ENCODE results near the gene SOWAHA.
A peak's percentile ranks its signal among the peaks of the same experiment; 100 is the strongest.
"Not testable (repeated sequence)": the region's sequence is repeated elsewhere in the genome, so short reads cannot be mapped to it uniquely, and the experiment has no call there.

Gene SOWAHA

DNA sequence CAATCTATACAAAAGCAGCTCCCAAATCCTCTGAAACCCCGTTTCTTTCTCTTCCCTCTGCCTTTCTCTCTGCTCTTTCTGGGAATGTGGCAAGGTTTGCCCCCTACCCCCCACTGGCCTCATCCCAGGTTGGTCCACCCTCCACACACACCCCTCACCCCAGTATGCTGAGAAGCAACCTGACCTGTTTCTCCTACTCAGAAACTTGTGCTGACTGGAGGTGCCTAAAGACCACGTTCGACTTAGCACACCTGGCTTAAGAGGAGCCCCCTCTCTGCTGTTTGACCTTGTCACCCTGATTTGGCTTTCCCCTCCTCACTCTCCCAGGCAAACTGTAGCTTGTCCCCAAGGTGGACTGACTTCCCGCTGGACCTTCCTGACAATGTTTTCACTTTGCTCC is 35.0 kb upstream of the SOWAHA start:
- DNase-seq = no peak

DNA sequence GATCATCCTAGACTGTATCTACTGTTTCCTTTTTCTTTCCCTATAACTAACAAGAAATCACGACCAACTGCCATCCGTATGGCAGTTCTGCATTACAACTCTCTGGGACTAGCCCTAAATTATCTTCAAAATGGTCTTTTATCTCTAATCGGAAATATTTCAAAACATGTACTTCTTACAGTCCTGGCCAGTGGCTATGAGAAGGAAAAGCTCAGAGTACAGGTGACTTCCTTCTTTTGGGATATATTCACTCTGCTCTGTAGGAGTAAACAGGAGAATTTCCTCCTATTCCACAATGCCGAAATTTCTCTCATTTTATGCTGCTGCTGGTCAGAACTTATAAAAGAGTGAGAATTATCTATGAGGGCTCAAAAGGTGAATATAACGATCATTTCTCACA is 34.2 kb upstream of the SOWAHA start:
- no peak for DNase-seq

- DNase-seq = no peak
Measured at GRCh38 chr5:132779961-132780360, 33.1 kb upstream of the SOWAHA start.

GRCh38 chr5:132780577-132780976 is 32.5 kb upstream of the SOWAHA start:
- no peak for DNase-seq

GRCh38 chr5:132781029-132781428 is 32.1 kb upstream of the SOWAHA start:
- DNase-seq = no peak

DNA sequence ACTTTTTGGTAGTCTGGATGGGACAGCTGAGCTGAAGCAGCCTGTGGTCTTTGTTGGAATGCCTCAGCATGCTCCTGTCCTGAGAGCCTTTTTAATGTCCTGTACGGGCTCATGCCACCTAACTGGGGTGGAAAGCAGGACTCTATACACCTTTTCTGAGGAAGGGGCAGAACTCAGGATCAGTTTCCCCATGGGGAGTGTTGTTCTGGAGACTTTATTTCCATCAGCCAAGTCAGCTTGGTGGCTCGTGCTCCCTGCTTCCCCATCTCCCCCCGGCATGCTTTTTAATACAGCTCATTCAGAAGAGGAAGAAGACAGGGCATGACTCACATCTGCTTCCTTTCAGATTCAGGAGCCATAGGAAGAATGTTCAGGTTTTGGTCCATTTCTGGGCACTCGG is 31.0 kb upstream of the SOWAHA start:
- DNase-seq = no peak

DNA sequence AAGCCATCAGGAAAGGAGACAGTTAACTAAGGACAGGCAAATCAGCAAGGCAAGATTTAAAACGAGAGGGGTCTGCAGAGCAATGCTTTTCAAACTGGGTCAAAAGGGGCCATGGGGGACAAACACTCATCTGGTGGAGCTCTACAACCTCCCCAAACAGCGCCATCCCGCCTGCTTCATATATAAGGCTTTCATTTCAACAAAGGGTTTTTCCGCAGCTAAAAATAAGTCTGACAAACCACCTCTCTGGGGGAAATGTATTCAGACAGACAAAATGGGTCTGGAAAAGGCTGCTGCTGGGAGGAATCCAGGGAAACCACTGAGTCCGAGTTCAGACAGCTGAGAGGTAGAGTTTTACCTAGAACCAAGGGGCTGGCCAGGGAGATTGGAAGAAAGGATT is 27.7 kb upstream of the SOWAHA start:
- no peak for DNase-seq

GRCh38 chr5:132785864-132786263 is 27.2 kb upstream of the SOWAHA start:
- no peak for DNase-seq

DNA sequence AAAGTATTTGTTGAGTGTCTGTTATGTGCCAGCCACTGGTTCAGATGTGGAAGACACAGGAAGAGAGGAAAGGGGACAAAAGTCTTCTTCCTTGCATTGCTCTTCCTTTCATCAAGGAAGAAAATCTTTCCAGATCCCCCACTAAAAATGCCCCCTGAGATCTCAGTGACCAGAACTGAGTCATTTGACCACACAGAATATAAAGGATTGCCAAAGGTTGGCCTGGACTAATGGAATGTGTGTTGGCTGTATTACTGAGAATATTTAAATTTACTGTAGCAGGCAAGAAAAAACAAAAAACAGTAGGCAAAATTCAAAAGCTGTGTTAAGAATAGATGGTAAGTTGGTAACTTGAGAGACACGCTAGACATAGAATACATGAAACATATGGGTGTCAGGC is 26.0 kb upstream of the SOWAHA start:
- no peak for DNase-seq

DNA sequence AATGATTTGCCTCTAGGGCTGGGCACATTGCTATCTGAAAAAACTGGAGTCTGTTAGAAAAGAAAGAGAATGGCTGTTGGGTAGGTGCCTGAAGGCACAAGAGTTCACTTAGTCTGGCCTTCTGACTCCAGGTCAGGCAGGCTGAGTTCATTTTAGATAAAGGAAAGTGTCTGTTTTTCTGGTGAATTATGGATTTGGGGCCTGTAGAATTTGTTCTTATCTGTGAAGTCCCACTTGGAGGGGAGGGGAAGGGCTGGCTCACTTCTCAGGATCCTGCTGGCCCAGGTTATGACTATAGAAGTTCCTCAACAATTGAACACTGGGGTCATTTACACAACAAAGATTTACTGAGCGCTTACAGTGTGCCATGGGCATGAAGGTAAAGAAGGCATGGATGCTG is 24.6 kb upstream of the SOWAHA start:
- DNase-seq = no peak

DNA sequence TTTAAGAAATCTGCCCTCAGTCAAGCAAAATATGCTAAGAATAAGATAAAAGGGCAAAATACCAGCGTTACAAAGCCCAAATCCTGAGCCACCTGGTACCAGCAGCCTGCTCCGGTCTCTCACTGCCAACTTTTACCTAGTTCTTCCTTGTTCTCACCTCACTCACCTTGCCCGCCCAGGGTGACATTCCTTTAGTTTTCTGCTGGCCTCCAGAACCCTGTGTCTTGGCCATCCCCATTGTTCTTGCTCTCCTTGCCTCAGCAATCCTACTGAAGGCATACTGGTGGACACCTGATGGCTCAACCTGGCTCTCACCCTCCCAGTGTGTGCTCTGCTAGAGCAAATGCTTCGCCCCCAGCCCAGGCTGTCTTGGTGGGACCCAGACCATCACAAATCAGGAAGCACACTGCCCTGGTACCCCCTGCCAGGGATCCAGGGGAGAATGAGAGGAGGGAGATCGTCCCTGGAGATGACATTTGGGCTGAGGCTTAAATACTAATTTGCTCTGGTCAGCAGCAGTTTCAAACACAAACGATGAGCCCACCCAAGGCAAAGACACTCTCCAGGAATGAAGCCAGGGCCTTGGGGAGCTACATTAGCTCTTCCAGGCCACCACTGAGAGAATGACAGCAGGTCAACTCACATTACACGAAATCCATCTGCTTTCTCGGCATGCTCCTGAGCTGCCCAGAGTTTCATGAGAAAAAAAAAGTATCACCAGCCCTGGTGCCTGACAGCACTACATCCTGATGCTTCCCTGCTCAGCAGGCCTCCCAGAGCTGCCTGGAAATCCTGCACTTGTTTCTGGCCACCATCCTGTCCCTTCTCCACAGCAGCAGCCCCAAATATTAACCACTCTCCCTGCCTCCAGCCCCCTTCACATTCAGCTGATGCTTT is 23.9 kb upstream of the SOWAHA start:
- DNase-seq = no peak

GRCh38 chr5:132790201-132790865 is 22.8 kb upstream of the SOWAHA start:
- no peak for DNase-seq

- DNase-seq = no peak
Measured at GRCh38 chr5:132791026-132791425, 22.1 kb upstream of the SOWAHA start.

DNA sequence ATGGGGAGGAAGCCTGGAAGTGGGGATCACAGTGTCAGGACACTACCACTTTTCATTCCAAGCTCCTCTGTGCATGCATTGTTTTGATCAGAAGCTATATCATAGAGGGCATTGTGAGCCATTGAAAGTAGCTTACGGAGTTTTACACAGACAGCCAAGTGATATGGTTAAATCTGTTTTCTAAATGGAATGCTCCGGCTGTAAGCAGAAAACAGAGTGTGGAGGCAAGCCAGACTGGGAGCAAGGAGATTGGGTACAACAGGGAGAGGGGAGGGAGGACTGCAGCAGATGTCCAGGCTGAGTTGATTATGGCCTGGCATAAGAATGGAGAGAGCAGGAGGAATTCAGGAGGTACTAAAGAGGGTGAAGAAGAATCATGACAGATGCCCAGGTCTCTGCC is 15.5 kb upstream of the SOWAHA start:
- DNase-seq = no peak

GRCh38 chr5:132799392-132799791 is 13.7 kb upstream of the SOWAHA start:
- DNase-seq = no peak

GRCh38 chr5:132800545-132800944 is 12.6 kb upstream of the SOWAHA start:
- DNase-seq = no peak

GRCh38 chr5:132802044-132802684 is 10.9 kb upstream of the SOWAHA start:
- no peak for DNase-seq

DNA sequence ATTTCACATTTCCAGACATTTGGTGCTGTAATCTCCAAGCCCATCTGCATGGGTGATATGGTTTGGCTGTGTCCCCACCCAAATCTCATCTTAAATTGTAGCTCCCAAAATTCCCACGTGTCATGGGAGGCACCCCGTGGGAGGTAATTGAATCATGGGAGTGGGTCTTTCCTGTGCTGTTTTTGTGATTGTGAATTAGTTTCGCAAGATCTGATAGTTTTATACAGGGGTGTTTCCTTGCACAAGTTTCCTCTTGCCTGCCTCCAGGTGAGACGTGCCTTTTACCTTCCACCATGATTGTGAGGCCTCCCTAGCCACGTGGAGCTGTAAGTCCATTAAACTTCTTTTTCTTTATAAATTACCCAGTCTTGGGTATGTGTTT is 10.4 kb upstream of the SOWAHA start:
- not testable (repeated sequence) for DNase-seq

DNA sequence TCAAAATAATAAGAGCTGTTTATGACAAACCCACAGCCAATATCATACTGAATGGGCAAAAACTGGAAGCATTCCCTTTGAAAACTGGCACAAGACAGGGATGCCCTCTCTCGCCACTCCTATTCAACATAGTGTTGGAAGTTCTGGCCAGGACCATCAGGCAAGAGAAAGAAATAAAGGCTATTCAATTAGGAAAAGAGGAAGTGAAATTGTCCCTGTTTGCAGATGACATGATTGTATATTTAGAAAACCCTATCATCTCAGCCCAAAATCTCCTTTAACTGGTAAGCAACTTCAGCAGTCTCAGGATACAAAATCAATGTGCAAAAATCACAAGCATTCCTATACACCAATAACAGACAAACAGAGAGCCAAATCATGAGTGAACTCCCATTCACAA is 8.9 kb upstream of the SOWAHA start:
- not testable (repeated sequence) for DNase-seq

GRCh38 chr5:132805872-132806271 is 7.2 kb upstream of the SOWAHA start:
- DNase-seq = not testable (repeated sequence)

- not testable (repeated sequence) for DNase-seq
Measured at GRCh38 chr5:132806804-132807162, 6.3 kb upstream of the SOWAHA start.

- peak; percentile 58 for DNase-seq
Measured at GRCh38 chr5:132807163-132807838, 5.8 kb upstream of the SOWAHA start.

- DNase-seq = no peak
Measured at GRCh38 chr5:132808448-132808847, 4.7 kb upstream of the SOWAHA start.
